ENCODE measurements around the gene MB. TPM values are rescaled to one million over a fixed set of nuclear protein-coding genes. Genes with fewer than 3 reads are reported as not detected.

MB gene
- polyA plus RNA-seq, 3 donors: not detected

GRCh38 chr22:35632935-35633334 is 15.8 kb upstream of the MB start:
- Mint-ChIP-seq H3K4me3 (no peak overlapping the region), H3K27ac (no peak overlapping the region), H3K27me3 (ENCODE audit: low read depth in 3 of 3) (peaks cover 8 to 10% (median 9%) of the 10 kb centered on the region in 3 donors), H3K4me1 (peaks cover 41% of the 10 kb centered on the region), H3K36me3 (no peaks in the 10 kb centered on the region), H3K9me3 (peaks cover 0 to 6% (median 0%) of the 10 kb centered on the region in 7 donors)
- no peak overlapping the region for H3K4me2 ChIP-seq (replicated peaks; ENCODE audit: extremely low read depth, low read length, poor library complexity, severe bottlenecking)
- TF ChIP-seq CTCF (IDR thresholded peaks at IDR 0.05): no peak
- H3K79me2 ChIP-seq (ENCODE audit: insufficient read depth, low read length): no peaks in the 10 kb centered on the region
- WGBS (ENCODE audit: insufficient coverage): no CpG with 5 or more reads among the region's 3 CpGs
- DNase-seq: no peak
- H3K9me3 ChIP-seq (replicated peaks in 1 of 2; ENCODE audit: control insufficient read depth in 1 of 2, insufficient read depth in 1 of 2, low read length in 2 of 2): peaks cover 0 to 4% of the 10 kb centered on the region in 2 donors
- H3K27me3 ChIP-seq (ENCODE audit: control insufficient read depth in 2 of 2, insufficient read depth in 2 of 2, low read length in 2 of 2): peaks cover 0 to 6% of the 10 kb centered on the region in 2 donors
- H3K4me1 ChIP-seq (ENCODE audit: control insufficient read depth in 1 of 2, insufficient read depth in 2 of 2, low read length in 2 of 2): peaks cover 15 to 31% of the 10 kb centered on the region in 2 donors
- H3K36me3 ChIP-seq (replicated peaks in 1 of 2; ENCODE audit: control insufficient read depth in 1 of 2, insufficient read depth in 2 of 2, low read length in 2 of 2): no peaks in the 10 kb centered on the region
- H3K27ac ChIP-seq (ENCODE audit: low read depth in 1 of 2, low read length in 2 of 2): no peak overlapping the region
- no peaks in the 10 kb centered on the region for H4K20me1 ChIP-seq (ENCODE audit: insufficient read depth, low read length)
- intact Hi-C loops (cut with micrococcal nuclease): loop anchor here in 1 of 2 donors (10.0 kb wide), 1 partner anchor 282 kb away; no protein-coding TSS in a partner anchor
- H2AFZ ChIP-seq (ENCODE audit: insufficient read depth, low read depth, low read length, poor library complexity, severe bottlenecking): no peak overlapping the region
- no peak overlapping the region for H3K9ac ChIP-seq (ENCODE audit: insufficient read depth, low read length, poor library complexity, severe bottlenecking)
- H3K4me3 ChIP-seq (replicated peaks in 1 of 3; ENCODE audit: low read depth in 2 of 3, low read length in 3 of 3): no peak overlapping the region

DNA sequence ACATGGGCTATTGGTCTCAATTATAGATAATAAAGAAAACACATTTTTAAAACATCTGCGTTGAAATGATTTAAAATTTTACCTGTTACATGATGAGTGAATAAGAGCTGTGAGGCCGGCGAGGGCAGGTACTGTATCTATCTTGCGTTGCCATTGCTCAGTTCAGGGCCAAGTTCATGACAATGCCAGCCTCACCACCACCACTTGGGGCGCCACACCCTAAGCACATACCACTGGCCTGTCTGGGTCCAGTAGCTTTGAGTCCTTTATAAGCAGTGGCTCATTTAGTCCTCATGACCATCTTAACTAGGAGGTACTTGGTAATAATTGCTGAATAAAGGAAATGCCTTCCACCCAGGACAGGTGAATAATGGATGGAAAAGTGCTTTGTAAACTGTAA is 14.5 kb upstream of the MB start:
- Mint-ChIP-seq H3K27me3 (ENCODE audit: low read depth in 3 of 3) (peaks cover 9 to 21% (median 13%) of the 10 kb centered on the region in 3 donors), H3K4me3 (no peak overlapping the region), H3K4me1 (peaks cover 51% of the 10 kb centered on the region), H3K36me3 (no peaks in the 10 kb centered on the region), H3K9me3 (peaks cover 0 to 6% (median 0%) of the 10 kb centered on the region in 7 donors), H3K27ac (no peak overlapping the region)
- peak; percentile 38 to 60 (median 45) for DNase-seq
- Histone ChIP-seq H3K79me2 (ENCODE audit: insufficient read depth, low read length) (no peaks in the 10 kb centered on the region), H3K27ac (ENCODE audit: low read depth in 1 of 2, low read length in 2 of 2) (no peak overlapping the region), H3K27me3 (ENCODE audit: control insufficient read depth in 2 of 2, insufficient read depth in 2 of 2, low read length in 2 of 2) (peaks cover 0 to 6% of the 10 kb centered on the region in 2 donors), H3K4me3 (replicated peaks in 1 of 3; ENCODE audit: low read depth in 2 of 3, low read length in 3 of 3) (no peak overlapping the region), H3K36me3 (replicated peaks in 1 of 2; ENCODE audit: control insufficient read depth in 1 of 2, insufficient read depth in 2 of 2, low read length in 2 of 2) (no peaks in the 10 kb centered on the region), H2AFZ (ENCODE audit: insufficient read depth, low read depth, low read length, poor library complexity, severe bottlenecking) (no peak overlapping the region), H3K9ac (ENCODE audit: insufficient read depth, low read length, poor library complexity, severe bottlenecking) (no peak overlapping the region), H3K4me1 (ENCODE audit: control insufficient read depth in 1 of 2, insufficient read depth in 2 of 2, low read length in 2 of 2) (peaks cover 25 to 42% of the 10 kb centered on the region in 2 donors), H3K9me3 (replicated peaks in 1 of 2; ENCODE audit: control insufficient read depth in 1 of 2, insufficient read depth in 1 of 2, low read length in 2 of 2) (peaks cover 0 to 4% of the 10 kb centered on the region in 2 donors), H4K20me1 (ENCODE audit: insufficient read depth, low read length) (no peaks in the 10 kb centered on the region), H3K4me2 (replicated peaks; ENCODE audit: extremely low read depth, low read length, poor library complexity, severe bottlenecking) (no peak overlapping the region)
- WGBS (ENCODE audit: insufficient coverage): no CpG with 5 or more reads among the region's 5 CpGs
- intact Hi-C loops (cut with micrococcal nuclease): loop anchor here in 1 of 2 donors (10.0 kb wide), 1 partner anchor 283 kb away; no protein-coding TSS in a partner anchor
- peak; percentile 78 for TF ChIP-seq CTCF (IDR thresholded peaks at IDR 0.05)
